Activated CD4-positive, alpha-beta T cell treated with anti-CD3 and anti-CD28 coated beads for 48 hours (primary cell): Measurements from ENCODE around the gene ZSWIM4.

Experiments used
- DNase-seq: peaks from one replicate; pipeline ENCODE4 v3.0.0-alpha.2; 2020

Gene ZSWIM4

DNA sequence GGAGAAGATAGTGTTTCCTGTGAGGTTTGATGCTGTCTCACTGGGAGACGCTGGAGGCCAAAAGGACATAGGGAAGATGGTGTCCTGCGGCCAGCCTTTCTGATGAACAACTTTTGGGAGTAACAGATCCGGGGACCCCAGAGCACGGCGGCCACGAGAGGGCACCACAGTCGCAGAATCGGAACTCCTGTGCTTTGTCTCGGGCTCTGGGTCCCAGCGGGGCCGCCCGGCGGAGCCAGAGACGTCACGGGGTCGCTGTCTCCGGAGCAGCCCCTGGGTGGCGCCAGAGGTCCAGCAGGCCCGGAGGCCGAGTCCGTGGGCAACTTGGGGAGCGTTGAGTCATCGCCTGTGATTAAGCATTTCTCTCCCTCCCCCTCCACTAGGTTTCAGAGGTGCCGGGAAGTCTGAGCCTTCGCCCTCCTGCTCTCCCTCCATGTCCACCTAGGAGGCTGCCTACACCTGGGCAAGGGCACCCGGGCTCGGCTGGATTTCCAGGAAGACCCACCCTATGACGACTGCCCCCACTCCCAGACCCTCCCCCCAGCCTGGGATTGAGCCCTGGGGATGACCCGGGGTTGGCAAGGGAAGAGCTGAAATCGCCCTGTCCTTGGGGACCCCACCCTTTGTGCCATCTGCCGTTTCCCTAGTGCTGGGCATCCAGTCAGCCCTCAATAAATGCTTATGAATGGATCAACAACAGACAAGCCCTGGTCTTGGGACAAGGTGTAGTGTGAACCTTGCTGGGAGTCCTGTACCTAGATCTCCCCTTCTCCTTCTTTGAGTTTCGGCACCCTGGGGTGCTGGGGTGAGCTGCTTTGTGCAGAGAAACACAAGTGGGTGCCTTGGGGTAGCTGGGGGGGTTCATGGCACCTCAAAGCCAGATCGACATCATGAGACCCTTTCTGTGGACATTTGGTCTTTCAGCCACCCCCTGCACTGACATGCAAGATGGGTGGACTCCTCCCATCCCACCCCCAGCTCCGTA lies 85.1 kb downstream of the ZSWIM4 start:
- peak; percentile 99 for DNase-seq

DNA sequence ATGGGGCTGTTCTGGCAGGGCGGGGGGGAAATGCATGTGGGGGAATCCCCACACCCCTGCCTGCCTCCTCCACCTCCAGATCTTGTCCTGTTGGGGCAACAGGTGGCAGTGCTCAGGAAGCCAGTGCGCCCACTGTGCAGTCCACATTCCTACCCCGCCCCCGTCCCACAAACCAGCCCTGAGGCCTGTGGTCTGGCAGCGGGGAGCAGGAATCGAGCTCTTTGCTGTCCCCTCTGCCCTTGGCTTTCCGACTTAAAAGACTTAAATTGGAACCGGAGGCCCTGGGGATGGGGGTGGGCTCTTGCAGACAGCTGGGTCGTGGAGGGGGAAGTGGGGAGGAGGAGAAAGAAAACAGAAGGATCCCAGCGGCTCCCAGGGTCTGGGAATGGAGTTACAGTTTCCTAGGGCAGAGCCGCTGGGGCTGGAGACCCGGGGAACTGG lies 86.0 kb downstream of the ZSWIM4 start:
- DNase-seq = peak; percentile 23
